C4-2B (cell line): ENCODE measurements around the gene DUSP9.

Experiments used
- H3K27ac ChIP-seq: fragments of 450-650 bp; 2 replicates; pipeline ENCODE4 v1.5.1; 2017
- ZFX ChIP-seq: fragments of 450-650 bp; IDR thresholded peaks from 2 replicates; pipeline ENCODE4 v1.6.1; 2017
- TF ChIP-seq, protein P1 (sequence below): fragments of 450-650 bp; conservative IDR thresholded peaks from 2 replicates; pipeline ENCODE4 v1.5.1; 2017; ENCODE audit warnings: mild to moderate bottlenecking

Gene DUSP9

DNA sequence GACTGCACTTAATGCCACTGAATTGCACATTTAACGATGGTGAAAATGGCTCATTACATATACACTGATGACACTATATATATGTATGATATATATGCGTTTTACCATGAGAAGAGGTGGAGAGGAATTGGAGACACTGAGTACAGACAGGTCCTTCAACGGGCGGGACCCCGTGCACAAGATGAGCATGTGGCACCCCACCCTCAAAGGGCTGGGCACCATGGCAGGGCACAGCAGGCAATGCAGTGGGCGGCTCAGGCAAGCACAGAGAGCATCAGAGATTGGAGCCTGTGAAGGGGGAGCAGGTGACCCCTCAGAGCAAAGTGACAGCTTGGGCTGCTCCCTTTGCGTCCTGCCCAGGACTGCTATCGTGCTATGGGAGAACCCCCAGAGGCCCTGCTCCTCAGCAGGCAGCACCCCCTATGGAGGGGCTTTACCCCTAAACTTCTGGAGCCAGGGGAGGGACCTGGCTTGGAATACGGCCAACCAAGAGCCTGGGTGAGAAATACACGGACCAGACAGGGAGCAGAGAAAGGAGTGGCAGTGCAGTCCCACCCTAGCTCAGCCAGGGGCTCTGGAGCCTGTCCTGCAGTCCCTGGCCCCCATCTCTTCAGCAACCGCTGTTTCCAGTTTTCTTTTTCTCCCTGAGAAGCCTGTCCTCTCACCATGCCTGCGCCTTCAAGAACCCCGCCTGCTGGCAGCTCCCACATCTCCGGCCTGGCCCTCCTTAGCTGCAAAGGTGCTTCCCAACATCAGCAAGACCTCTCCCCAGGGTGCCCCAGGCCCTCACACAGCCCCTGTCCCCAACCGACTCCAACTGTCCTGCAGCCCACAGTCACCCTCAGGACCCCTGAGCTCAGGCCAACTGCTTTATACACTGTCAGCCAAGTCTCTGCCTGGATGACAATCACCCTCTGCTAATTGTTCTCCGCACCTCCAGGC is 51.2 kb downstream of the DUSP9 start:
- peak overlapping the region; percentile 90 for H3K27ac ChIP-seq
- TF ChIP-seq ZFX, result no peak
- TF ChIP-seq, protein P1, sequence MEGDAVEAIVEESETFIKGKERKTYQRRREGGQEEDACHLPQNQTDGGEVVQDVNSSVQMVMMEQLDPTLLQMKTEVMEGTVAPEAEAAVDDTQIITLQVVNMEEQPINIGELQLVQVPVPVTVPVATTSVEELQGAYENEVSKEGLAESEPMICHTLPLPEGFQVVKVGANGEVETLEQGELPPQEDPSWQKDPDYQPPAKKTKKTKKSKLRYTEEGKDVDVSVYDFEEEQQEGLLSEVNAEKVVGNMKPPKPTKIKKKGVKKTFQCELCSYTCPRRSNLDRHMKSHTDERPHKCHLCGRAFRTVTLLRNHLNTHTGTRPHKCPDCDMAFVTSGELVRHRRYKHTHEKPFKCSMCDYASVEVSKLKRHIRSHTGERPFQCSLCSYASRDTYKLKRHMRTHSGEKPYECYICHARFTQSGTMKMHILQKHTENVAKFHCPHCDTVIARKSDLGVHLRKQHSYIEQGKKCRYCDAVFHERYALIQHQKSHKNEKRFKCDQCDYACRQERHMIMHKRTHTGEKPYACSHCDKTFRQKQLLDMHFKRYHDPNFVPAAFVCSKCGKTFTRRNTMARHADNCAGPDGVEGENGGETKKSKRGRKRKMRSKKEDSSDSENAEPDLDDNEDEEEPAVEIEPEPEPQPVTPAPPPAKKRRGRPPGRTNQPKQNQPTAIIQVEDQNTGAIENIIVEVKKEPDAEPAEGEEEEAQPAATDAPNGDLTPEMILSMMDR, result no peak

DNA sequence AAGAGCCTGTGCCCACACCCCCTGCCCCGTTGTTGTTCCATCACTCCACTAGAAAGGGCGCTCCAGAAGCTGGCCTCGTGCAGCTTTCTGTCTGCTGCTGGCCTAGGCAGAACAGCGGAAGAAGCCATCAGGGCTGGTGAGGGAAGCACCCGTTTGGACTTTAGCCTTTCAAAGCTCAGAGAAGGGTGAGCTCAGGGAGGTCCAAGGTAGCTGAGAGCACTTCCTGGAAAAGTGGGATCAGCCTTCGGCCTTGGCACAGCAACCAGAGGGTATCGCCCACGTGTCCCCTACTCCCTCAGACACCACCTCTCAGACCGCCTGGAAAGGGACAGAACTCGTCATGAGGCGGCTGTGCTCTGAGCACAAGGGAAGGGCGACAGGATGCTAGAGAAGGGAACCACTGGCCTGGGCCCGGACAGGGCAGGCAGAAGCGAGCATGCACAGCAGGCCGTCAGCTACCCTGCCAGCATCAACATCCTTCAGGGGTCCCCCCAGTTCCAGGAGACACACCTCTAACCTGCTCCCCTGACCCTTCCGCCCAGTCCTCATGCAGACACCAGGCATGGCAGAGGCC is 52.3 kb downstream of the DUSP9 start:
- peak overlapping the region; percentile 90 for H3K27ac ChIP-seq

DNA sequence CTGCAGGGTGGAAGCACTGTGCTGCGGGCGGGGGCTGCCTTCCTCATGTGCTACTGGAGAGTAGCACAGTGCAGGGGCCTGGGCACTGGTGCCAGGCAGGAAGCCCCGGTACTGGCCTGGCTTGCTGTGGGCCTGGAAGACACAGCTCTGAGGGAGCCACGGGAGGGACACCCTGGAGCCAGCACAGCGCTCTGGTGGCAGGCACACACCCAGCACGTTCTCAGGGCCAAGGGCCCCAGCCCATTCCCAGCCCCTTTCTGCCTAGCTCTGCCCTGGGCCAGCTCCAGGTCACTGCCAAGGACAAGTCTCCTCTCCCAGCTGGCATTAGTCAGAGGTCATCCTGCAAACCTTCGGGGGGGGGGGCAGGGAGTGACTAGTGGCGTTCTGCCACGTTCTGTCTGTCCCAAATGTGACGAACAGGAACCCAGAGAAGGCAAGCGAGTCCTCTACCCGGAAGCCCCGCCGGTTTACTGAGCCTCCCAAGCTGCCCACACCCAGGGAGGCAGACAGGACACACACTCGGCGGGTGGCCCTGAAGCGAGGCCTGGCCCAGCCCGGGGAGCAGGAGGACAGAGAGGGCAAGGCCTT is 52.9 kb downstream of the DUSP9 start:
- H3K27ac ChIP-seq, result peak overlapping the region; percentile 90

DNA sequence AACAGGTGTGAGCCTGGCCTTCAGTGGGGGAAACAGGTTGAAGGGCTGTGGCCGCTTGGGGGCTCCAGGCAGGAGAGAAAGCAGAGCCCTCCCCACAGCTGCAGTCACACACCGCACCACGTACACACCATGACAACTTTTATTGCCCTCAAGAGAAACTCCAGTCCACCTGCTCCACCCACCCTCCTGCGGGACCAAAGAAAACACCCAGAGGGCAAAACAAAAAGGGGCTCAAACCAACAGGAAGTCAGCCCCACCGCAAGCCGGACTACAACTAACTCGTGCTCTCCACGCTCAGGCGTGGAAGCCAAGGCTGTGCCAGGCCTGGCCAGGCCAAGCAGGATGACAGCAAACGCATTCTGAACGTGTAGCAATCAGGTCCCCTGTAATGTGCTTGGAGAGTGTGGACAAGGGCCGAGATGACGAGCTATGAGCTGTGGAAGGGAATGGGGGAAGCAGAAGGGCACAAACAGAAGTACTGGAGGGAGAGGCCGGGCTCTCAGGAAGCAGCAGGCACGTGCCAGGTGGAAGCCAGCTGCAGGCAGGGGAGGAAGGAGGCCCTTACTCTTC is 53.5 kb downstream of the DUSP9 start:
- TF ChIP-seq, protein P1, result no peak
- no peak for TF ChIP-seq ZFX
- peak overlapping the region; percentile 90 for H3K27ac ChIP-seq
